Suppressor macrophage treated with lipopolysaccharide for 1 hour (primary cell): Measurements from ENCODE around the gene C4orf46.

ENCODE experiments used
- DNase-seq, 3 donors: peaks; one replicate each; pipeline ENCODE4 v3.0.0-alpha.2; 2020 to 2022

C4orf46 gene

DNA sequence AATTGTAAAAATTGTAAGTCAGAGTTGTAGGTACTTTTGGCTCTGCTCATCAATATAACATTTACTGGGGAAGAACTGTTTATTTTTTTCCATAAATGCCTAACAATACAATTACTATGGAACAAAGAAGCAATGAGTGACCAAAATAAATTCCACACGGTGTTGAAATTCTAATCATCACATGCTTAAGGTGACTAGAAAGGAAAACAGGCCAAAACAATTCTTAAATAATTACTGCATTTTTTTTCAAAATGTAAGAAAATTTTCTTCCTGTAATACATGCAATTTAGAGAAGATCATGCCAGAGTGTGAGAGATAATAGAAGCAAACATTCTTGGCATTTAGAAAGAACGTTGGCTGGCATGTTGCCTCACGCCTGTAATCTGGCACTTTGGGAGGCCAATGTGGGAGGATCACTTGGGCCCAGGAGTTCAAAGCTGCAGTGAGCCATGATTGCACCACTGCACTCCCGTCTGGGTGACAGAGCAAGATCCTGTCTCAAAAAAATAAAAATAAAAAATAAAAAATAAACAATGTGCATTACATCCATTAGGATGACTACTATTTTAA is 22.5 kb downstream of the C4orf46 start:
- no peak for DNase-seq

GRCh38 chr4:158644760-158645159 is 26.9 kb downstream of the C4orf46 start:
- DNase-seq = no peak

- no peak for DNase-seq
These were observed 27.3 kb downstream of the C4orf46 start for GRCh38 chr4:158644356-158644755.

- no peak for DNase-seq
These were observed 35.1 kb downstream of the C4orf46 start for GRCh38 chr4:158636619-158637018.

DNA sequence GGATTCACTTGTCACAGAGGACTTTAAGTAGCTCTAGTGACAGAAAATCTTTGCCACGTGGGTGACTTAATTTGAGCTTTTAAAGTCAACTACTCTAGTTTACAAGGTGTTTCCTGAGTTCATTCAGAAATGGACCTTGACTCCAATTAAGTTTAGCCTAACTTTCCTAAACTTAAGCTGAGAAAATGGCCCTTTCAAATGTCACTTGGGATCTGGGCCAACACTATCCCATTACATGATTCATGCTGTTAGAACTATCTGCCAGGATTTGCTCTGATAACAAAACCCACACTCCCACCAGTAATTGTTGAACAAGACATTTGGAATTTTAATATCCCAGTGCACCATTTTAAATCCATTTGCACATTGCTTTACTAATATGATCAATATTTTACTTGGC is 40.8 kb downstream of the C4orf46 start:
- DNase-seq = no peak

GRCh38 chr4:158625544-158625943 is 46.1 kb downstream of the C4orf46 start:
- no peak for DNase-seq

GRCh38 chr4:158624889-158625478 is 46.7 kb downstream of the C4orf46 start:
- peak; percentile 73 to 85 (median 84) for DNase-seq

- DNase-seq = peak in 1 of 3 donors; percentile 36
These were observed 49.4 kb downstream of the C4orf46 start for GRCh38 chr4:158622251-158622650.

GRCh38 chr4:158621729-158622128 is 50.0 kb downstream of the C4orf46 start:
- no peak for DNase-seq

- no peak for DNase-seq
These were observed 53.7 kb downstream of the C4orf46 start for GRCh38 chr4:158617956-158618355.
